ENCODE measurements around the gene TTC36.
"Not testable (repeated sequence)": the region's sequence is repeated elsewhere in the genome, so short reads cannot be mapped to it uniquely, and the experiment has no call there.

Gene TTC36

DNA sequence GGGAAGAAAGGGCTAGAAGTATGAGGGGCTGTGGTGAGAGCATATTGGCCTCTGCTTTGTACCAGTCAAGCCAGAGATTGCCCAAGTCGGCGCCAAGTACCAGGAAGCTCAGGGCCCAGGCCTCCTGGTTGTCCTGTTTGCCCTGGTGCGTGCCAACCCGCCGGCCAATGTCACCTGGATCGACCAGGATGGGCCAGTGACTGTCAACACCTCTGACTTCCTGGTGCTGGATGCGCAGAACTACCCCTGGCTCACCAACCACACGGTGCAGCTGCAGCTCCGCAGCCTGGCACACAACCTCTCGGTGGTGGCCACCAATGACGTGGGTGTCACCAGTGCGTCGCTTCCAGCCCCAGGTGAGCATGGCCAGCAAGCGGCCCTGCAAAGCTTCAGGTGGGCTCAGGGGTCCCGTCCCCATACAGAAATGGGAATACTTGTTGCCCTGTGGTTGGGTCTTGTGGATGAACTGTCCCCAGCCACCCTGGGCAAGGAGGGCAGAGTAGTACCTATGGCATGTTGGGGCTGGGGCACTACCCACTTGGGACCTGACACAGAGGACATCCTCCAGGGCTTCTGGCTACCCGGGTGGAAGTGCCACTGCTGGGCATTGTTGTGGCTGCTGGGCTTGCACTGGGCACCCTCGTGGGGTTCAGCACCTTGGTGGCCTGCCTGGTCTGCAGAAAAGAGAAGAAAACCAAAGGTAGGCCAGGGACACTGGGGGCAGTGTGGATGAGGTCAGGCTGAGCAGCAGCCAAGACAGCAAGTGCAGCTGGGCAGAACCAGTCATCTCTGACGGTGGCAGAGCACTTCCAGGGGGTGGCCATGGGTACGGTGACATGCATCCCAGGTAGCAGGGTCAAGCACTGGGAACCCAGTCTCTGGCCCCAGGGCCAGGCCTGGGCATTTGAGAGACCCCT, 5.8 kb downstream of the TTC36 start:
- no peak for FAIRE-seq

DNA sequence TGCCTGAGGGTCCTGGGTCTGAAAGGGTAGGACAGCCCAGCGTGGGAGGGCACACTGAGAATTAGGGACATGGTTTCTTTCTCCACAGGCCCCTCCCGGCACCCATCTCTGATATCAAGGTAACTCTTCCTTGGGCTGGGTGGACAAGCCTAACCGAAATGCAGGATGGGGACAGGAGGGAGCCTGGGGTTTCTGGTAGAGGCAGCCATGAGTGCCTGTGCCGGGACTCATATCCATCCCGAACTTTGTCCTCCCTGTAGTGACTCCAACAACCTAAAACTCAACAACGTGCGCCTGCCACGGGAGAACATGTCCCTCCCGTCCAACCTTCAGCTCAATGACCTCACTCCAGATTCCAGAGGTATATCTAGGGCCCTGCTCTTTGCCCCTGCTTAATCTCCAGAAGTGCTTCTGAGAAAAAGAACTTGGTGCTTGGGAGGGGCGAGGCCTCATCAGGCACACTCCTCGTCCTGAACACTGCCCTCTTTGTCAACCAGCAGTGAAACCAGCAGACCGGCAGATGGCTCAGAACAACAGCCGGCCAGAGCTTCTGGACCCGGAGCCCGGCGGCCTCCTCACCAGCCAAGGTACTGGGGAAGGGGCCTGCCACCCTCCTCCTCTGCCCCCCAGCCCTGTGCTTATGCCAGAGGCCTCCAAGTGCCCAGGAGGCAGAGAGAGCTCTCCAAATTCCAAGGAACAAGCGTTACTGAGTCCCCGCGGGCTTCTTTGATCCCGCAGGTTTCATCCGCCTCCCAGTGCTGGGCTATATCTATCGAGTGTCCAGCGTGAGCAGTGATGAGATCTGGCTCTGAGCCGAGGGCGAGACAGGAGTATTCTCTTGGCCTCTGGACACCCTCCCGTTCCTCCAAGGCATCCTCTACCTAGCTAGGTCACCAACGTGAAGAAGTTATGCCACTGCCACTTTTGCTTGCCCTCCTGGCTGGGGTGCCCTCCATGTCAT, 6.8 kb downstream of the TTC36 start:
- FAIRE-seq = no peak

DNA sequence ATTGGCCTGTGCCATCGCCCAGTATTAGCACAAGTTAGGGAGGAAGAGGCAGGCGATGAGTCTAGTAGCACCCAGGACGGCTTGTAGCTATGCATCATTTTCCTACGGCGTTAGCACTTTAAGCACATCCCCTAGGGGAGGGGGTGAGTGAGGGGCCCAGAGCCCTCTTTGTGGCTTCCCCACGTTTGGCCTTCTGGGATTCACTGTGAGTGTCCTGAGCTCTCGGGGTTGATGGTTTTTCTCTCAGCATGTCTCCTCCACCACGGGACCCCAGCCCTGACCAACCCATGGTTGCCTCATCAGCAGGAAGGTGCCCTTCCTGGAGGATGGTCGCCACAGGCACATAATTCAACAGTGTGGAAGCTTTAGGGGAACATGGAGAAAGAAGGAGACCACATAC, 8.0 kb downstream of the TTC36 start:
- FAIRE-seq = no peak

DNA sequence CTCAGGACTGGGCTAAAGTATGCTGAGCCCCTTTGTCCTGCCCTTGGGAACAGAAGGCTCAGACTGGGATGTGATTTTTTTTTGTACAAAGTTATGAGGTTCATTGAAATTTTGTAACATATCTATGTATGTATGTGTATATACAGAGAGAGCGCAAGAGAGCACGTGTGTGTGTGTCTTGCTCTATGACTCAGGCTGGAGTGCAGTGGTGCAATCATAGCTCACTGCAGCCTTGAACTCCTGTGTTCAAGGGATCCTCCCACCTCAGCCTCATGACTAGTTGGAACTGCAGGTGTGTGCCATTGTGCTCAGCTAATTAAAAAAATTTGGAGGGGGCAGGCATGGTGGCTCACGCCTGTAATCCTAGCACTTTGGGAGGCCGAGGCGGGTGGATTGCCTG, 9.5 kb downstream of the TTC36 start:
- no peak for FAIRE-seq

DNA sequence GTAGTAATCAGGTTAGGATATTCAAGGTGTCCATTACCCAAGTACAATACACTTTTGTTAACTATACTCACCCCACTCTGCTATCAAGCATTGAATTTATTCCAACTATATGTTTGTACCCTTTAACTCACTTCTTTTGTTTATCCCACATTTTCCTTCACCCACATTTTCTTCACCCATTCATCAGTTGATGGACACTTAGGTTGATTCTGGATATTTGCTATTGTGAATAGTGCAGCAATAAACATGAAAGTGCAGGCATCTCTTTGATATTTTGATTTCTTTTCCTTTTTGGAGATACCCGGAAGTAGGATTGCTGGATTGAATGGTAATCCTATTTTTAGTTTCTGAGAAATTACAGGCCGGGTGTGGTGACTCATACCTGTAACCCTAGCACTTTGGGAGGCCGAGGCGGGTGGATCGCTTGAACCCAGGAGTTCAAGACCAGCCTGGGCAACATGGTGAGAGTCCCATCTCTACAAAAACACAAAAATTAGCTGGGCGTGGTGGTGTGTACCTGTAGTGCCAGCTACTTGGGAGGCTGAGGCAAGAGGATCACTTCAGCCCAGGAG, 10.2 kb downstream of the TTC36 start:
- no peak for FAIRE-seq

DNA sequence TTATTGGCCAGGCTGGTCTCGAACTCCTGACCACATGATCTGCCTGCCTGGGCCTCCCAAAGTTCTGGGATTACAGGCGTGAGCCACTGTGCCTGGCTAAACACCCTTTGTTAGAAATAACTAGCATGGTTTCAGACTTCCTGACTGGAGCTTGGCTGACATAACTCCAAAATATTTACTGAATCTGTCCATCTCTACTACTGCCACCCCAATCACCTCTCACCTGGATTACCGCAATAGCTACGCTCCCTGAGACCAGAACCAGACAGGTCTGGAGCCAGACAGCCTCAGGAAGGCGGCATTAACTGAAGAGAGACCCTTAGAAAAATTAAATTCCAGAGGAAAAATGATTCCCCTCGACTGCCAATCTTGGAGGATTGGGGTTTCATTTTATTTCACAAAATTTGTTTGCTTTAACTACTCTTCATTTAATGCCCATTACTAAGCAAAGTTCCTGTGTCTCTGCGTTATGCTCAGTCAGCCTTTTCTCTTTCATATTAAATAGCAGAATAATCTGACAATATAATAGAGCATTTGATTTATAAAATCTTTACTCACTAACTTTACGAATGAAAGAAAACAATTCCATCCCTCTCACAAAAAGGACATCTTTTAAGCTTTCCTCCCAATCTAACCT, 16.9 kb downstream of the TTC36 start:
- no peak for FAIRE-seq

DNA sequence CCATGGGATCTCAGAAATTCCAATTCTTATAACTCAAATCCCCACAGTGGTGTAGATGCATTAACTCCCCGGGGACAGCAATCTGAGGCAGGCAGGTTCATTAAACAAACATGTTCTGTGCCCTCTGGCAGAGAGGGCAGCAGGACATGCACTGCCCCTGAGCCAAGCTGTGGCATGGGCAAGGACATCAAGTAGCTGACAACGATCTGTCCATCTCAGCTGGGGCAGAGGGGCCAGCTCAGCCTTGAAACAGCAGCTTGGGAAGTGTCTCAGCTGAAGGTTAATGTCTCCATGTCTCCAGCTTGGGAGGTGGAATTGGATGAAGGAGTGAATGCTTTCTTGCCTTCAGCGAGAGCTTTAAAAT, 17.4 kb downstream of the TTC36 start:
- FAIRE-seq = no peak

DNA sequence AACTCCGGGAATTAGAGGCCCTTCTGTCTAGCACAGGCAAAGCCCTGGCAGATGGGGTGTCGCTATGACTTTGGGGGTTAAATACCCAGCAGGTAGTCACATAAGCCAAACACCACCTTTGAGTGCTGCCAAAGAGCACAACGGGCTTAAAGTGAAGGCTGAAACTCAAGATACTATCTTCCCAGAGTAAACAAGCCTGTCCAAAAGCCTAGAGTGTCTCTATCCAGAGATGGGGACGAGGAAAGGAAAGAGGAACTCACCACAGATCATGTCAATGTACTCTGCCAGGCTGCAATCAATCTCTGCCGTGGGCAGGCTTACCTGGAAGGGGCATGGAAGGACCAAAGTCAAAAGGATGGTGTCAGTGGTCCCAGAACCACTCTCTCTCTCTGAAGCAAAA, 18.3 kb downstream of the TTC36 start:
- FAIRE-seq = no peak

DNA sequence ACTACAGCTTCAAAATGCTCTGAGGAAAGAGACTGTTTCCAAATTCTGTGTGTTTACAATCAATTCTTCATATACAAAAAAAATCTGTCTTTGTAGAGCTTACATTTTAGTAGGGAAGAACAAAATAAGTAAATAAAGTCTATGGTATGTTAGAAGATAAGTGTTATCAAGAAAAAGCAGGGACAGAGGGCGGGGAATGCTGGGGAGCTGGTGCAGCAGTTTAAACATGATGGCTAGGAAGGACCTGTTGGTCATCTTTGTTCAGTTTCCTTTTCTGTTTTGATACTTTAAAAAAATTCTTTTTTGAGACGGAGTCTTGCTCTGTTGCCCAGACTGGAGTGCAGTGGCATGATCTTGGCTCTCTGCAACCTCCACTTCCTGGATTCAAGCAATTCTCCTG, 19.9 kb downstream of the TTC36 start:
- FAIRE-seq = no peak

DNA sequence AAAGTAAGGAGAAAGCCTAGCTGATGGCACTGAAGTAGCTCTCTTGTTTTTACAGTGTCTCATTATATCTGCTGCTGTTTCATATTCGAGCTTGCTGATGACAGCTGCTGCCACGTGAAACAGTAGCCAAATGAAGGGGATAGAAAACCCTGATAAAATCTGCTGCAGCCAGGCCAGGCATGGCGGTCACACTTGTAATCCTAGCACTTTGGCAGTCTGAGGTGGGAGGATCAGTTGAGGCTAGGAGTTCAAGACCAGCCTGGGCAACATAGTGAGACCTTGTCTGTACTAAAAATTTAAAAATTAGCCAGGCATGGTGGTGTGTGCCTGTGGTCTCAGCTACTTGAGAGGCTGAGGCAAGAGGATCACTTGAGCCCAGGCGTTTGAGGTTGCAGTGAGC, 25.1 kb downstream of the TTC36 start:
- FAIRE-seq = no peak

DNA sequence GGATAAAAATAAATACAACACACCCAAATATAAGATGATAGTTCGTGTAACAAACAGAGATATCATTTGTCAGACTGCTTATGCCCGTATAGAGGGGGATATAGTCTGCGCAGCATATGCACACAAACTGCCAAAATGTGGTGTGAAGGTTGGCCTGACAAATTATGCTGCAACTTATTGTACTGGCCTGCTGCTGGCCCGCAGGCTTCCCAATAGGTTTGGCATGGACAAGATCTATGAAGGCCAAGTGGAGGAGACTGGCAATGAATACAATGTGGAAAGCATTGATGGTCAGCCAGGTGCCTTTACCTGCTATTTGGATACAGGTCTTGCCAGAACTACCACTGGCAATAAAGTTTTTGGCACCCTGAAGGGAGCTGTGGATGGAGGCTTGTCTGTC, 33.5 kb downstream of the TTC36 start:
- no peak for FAIRE-seq

DNA sequence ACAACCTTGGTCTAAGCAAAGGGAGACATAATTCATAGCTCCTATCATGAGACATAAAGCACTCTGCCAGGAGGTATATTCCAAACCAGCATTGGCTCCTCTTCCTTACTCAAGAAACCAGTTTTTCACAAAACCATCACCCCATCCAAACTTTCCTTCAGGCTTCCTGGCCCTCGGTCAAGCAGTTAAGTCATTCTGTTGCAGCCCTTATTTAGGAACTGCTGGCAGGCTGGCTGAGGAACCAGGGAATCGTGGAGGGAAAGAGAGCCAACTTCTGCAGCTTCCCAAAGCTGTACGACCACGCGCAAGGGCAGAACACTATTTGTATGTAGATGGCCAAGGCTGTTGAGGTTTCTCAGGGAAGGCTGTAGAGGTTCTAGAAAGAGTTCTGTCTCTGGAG, 37.8 kb downstream of the TTC36 start:
- no peak for FAIRE-seq

DNA sequence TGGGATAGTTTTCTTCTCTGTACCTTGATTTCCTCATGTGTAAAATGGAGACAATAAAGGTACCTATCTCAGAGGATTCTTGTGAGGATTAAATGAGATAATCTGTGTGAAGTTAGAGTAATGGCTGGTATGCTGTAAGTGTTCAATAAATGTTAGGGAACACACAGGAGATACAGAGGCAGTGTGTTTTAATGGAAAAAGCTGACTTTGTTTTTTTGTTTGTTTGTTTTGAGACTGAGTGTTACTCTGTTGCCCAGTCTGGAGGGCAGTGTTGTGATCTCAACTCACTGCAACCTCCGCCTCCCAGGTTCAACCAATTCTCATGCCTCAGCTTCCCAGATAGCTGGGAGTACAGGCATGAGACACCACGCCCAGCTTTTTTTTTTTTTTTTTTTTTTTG, 42.4 kb downstream of the TTC36 start:
- no peak for FAIRE-seq

DNA sequence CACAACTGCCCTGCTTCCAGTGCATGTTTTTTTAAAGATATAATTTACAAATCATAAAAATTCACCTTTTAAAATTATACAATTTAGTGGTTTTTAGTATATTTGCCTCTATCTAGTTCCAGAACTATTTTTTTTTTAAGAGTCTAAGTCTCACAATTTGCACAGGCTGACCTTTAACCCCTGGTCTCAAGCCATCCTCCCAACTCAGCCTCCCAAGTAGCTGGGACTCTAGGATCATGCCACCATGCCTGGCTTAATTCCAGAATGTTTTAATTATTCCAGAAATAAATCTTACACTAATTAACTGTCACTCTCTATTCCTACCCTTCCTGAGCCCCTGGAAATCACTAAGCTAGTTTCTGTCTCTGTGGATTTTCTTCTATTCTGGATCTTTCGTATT, 43.5 kb downstream of the TTC36 start:
- no peak for FAIRE-seq

DNA sequence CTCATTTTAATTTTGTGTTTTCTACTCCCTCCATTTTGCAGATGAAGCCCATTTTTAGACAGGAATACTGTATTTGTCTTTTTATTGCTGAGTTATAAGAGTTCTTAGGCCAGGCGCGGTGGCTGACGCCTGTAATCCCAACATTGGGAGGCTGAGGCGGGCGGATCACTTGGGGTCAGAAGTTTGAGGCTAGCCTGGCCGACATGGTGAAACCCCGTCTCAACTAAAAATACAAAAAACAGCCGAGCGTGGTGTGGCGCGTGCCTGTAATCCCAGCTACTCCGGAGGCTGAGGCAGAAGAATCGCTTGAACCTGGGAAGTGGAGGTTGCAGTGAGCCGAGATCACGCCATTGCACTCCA, 44.4 kb downstream of the TTC36 start:
- FAIRE-seq = not testable (repeated sequence)

DNA sequence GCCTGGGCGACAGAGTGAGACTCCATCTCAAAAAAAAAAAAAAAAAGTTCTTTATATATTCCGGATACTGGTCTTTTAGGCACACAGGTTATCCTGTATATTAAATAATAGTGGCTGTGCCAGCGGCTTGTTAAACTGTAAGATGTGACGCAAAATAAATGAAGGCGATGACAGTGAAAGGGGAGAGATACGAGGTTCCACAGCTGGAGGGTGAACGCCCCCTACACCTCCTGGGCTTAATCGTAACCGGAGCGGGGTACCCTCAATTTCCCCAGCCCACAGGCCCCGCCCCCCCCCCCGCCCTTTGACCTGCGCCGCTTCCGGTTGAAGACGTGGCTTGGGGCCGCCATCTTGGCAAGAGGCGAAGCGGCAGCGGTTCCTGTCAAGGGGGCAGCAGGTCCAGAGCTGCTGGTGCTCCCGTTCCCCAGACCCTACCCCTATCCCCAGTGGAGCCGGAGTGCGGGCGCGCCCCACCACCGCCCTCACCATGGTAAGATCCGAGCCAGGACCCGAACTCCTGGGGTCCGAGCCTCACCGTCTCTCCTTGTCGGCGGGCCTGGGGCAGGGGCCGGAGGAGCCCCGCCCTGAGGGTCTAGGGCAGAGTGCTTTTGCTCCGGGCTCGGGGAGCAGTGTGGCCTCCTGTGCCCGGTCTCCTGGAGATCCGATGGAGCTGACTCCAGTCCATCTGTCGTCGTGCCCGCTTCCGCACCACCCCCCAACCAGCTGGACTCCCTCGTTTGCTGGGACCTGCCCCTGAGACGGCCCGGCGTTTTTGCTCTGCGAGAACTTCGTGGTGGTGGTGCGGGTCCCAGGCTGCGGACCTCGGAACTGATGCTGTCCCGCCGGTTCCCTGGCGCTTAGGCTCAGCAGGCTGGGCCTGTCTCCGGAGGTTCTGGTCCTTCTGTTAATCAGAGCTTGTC, 45.0 kb downstream of the TTC36 start, which contains the start of gene ARCN1:
Gene ARCN1, plus strand, starts transcription at position 349 of the 920 bp plus-strand sequence. Its CDS starts 139 bp downstream, at position 488.
- no peak for FAIRE-seq

DNA sequence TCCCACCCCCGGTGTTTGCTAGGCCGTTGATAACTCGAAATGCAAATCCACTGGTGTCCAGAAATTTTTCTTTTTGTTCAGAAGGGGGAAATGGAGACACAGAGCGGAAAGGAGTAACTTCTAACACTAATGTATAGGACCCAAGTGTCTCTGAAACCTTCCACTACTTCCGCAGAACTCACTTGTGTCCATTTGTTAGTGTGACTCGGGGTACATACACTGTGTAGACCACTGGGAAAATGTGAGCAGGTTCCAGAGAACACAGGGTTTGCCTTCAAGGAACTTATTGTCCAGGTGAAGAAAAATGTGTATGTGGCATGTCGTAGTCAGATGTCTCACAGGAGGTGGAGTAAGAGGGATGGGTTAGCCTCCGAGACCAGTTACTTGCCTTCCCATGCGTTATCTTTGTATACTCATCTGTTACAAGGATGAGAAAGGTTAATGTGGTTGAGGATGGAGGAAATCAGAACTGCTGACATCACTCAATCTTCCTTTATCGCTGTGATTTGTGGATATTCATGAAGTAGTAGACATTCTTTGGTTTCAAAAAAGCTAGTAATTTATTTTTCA, 45.8 kb downstream of the TTC36 start:
- no peak for FAIRE-seq

DNA sequence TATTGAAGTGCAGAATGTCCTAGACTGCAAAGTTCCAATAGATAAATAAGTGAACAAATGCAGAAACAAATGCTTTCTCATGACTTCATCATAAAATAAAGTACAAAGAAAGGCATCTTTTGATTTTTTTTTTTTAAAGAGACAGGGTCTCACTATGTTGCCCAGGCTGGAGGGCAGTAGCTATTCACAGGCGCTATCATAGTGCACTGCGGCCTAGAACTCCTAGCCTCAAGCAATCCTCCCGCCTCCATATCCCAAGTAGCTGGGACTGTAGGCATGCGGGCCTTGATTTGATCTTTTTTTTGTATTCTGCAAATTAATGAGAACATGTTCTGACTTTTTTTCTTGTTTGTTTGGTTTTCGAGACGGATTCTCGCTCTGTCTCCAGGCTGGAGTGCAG, 47.4 kb downstream of the TTC36 start:
- no peak for FAIRE-seq

DNA sequence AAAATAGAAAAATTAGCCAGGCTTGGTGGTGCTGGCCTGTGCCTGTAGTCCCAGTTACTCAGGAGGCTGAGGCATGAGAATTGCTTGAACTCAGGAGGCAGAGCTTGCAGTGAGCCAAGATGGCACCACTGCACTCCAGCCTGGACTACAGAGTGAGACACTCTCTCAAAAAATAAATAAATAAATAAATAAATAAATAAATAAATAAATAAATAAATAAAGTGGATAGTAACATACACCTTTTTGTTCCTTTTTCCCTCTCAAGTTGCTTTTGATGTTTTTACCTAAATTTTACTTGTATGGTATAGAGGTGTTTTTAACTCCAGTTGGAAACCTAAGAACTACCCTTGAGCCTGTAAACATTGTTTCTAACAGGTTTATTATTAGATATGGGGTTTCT, 50.7 kb downstream of the TTC36 start:
- not testable (repeated sequence) for FAIRE-seq
